GM19023 (cell line): Measurements from ENCODE around the gene PLCB4.

Experiments
- ATAC-seq: cut with Tn5 transposase; IDR thresholded peaks from one replicate; pipeline ENCODE4 v1.9.1; 2021; ENCODE audit warnings: mild to moderate bottlenecking, moderate library complexity; ENCODE audit not compliant: unreplicated experiment

PLCB4 gene

DNA sequence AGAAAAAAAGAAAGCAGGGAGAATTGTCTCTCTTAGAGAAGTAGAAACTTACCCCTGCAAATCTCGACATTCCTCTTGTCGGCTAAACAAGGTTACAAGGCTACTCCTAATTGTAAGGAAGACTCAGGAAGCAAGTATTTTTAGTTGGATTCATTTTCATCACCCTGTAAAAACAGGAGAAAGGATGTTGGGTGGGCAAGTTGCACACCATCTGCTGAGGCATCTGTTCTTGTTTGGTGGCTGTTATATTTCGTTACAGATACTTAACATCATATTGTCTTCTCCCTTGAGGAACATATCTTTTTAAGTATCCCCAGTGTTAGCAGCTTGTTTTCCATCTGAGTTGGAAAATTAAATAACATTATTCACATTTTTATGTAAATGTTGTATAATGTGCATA is 187.5 kb downstream of the PLCB4 start:
- no peak for ATAC-seq

DNA sequence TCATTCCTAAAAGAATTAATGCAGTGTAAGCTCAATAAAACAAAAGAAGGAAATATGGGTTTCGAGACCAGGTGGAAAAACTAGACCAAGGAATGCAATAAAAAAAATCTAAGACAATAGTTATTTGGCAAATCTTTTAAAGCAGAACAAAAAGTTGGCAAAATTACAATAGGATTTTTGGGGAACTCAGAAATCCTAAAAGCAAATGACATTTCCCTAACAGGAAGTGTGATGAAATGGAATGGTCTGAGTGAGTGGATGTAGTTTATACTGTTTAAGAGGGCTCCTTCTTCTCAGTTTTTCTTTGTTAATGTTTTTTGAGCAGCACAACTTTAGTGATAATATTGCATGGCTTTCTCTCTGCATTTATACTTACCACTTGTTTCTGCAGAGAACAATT is 190.0 kb downstream of the PLCB4 start:
- ATAC-seq = no peak

DNA sequence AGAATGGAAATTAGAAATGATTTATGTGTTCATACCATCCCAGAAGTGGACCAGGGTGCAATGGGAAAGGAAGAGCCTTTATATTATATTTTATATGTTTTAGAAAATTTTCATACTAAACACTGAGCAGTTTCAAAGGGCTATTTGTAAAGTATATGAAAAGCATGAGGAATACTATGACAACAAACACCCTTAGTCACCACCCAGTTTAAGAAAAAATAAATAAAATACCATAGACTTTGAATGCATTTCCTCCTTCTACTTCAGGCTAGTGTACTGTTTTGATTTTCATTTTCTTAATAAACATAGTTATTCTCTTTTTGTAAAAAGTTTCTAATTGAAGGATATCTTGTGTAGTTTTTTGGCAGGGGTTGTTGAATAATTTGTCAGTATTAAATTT is 191.1 kb downstream of the PLCB4 start:
- no peak for ATAC-seq

DNA sequence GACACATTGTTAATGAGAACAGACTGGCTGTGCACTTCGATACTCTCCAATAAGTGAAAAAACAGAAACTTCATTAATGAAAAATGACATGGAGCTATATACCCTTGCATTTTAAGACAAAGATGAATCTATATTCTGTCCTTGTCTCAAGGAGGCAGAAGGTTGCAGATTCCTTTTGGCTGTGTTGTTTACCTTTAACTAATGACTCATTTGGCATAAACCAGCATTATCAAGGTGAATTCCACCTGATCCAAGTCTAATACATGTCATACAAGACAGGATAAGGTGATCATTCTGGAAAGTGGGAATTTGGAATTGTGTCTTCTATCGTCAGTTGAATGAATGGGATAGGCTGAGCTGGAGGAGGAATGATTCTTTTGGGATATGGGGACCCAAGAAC is 192.9 kb downstream of the PLCB4 start:
- no peak for ATAC-seq

GRCh38 chr20:9262653-9263194 is 193.8 kb downstream of the PLCB4 start:
- no peak for ATAC-seq

GRCh38 chr20:9269280-9269971 is 200.5 kb downstream of the PLCB4 start:
- ATAC-seq = no peak

DNA sequence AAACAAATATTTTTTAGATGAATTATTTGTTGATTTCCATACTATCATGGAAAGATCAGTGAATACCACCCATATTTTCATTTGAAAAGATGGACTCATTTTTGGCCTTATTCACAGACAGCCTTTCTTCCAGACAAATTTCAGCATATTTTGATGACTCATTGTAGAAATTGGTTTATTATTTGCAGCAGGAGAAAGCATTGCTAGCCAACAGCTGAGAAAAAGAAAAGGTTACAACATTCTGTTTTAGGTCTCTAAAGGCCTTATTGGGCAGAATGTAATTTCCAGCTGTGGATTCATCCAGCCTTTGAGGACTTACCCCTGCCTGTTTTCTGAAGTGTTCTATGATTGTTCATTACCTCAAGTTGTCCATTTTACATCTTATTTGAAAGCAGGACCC is 201.9 kb downstream of the PLCB4 start:
- no peak for ATAC-seq

- no peak for ATAC-seq
These were observed 208.1 kb downstream of the PLCB4 start for GRCh38 chr20:9276966-9277468.

- ATAC-seq = no peak
These were observed 211.1 kb downstream of the PLCB4 start for GRCh38 chr20:9279918-9280401.

GRCh38 chr20:9280666-9281065 is 211.8 kb downstream of the PLCB4 start:
- no peak for ATAC-seq

GRCh38 chr20:9281803-9282202 is 212.9 kb downstream of the PLCB4 start:
- ATAC-seq = no peak

GRCh38 chr20:9285617-9286016 is 216.7 kb downstream of the PLCB4 start:
- ATAC-seq = no peak

DNA sequence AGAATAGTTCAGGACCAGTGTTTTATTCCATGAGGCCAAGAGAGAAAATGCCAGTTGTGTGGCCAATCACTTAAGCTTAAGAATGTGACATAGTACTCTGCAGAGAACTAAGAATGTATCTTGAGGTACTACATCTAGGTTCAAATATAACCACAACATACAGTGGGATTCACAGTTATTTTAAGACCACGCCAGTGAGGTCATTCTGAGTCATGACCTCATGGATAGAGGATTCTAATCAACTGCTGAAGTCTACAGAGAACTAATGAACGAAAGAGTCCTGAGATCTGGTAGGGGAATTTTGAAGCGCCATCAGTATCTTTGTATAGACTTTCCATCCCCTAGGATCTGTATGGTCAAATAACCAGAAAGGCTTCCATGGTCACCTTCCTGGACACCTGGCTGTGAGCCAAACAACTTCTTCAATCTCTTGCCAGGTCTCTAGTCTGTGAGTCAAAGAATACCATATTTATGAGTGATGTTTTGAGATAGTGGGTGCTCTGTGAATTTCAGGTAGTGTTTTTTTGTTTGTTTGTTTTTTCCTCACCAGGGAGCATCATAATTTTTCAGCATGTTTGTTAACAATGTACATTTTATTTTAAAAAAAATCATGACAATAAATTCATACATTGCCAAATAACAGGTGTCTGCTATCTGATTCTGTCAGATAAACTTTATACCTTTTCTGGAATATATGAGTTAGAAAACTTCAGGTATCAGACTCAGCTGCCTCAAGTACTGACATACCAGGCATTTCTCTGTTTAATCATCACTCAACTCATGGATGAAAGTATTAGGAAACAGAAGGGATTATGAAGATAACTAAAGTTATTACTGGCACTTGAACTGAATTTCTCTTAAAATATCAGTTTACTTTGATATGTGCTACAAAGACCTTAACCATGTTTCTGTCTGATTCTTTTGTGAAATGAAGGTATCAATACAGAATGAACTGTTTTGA is 217.9 kb downstream of the PLCB4 start:
- ATAC-seq = no peak

DNA sequence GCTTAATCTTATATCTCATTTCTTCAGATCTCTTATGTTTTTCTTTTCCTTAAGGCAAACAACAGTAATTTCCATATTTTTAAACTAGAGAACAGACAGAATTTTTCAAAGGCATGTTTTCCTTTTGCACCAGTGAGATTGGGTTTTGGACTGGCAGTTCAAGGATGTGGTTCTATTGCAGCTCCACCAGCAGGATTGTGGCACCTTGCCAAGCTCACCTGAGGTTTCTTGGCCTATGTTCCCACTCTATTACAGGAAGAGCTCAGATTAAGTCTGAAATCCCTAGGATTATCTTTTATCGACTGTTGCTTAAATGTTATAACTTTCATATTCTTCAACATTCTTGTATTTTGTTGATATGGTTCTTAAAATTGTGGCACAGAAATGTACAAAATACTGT is 218.9 kb downstream of the PLCB4 start:
- ATAC-seq = no peak

DNA sequence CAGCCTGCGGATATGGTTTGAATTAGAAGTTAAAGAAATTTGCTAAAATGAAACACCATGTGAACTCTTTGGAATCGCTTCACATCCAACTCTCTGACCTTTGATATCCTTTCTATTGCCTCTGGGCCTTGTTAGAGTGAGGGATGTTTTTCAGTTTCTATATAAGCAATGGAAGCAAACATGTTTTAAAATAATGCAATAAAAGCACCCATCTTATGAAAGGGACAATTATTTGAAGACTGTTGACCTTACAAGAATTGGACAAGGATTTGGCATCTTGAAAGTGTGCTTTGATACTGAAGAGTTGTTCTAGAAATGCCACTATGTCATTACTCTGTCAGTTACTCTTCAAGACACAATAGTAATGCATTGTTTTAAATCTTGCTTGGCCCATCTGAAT is 221.4 kb downstream of the PLCB4 start:
- no peak for ATAC-seq

- ATAC-seq = no peak
These were observed 224.3 kb downstream of the PLCB4 start for GRCh38 chr20:9293145-9293544.

DNA sequence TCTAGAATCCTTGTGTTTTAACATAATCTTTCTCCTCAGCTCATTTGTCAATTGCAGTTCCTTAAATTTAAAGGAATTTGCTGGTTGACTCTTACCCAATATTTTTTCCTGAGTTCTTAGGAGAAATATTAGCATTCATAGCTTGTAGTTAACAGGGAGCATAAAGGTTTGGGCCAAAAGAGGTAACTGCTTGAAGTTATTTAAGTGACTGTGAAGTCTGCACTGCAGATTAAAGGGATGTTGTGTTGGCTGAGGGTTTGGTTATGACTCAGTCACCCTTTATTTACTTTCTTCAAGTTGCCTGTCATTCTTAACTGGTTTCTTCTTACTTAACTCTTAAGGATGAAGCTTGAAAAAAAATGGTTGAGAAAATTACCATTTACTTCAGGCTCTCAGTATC is 225.2 kb downstream of the PLCB4 start:
- ATAC-seq = no peak

DNA sequence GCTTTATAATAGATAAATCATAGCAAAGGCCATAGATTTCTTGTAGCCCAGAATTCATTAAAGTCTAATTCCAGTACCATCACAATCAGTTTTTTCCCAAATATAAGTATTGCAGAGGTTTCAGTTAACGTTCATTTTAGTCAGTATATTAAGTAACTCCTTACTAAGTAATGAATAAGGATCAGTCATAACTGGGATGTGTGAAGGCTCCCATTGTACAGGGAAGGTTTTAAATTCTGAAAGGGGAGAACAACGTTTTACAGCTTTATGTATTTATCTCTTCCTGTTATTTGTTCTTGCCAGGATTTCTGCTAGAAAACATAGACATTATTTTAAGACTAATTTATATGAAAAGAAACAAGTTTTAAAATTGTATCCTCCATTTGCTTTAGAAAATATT is 230.0 kb downstream of the PLCB4 start:
- ATAC-seq = no peak

GRCh38 chr20:9300080-9300479 is 231.2 kb downstream of the PLCB4 start:
- ATAC-seq = no peak

- ATAC-seq = no peak
These were observed 231.6 kb downstream of the PLCB4 start for GRCh38 chr20:9300534-9300933.
